Left lobe of liver (tissue), 1 donor: ENCODE results near the gene KRTAP4-16. TPM values are rescaled to one million over a fixed set of nuclear protein-coding genes. Genes with fewer than 3 reads are reported as not detected.

Source experiments
- total RNA-seq: library from RNA; stranded (reverse); gene quantifications from one replicate; pipeline ENCODE4 v1.2.1, GENCODE V29; 2021
- donor health status: DM: no; HTN: yes; CAD: no.

The KRTAP4-16 gene
- total RNA-seq, 1 donor from 2014 or later = not detected

Other genes starting within 250 kb of the KRTAP4-16 start
- not detected for gene KRT12, start 235.0 kb downstream of the KRTAP4-16 start, total RNA-seq
- 0.40 TPM for gene KRT20, start 217.0 kb downstream of the KRTAP4-16 start, total RNA-seq
- 0.13 TPM for gene KRT23, start 164.6 kb downstream of the KRTAP4-16 start, total RNA-seq
- gene KRT39, start 135.3 kb downstream of the KRTAP4-16 start, total RNA-seq = not detected
- gene KRT40, start 117.9 kb downstream of the KRTAP4-16 start, total RNA-seq = not detected
- gene KRTAP3-3, start 108.0 kb downstream of the KRTAP4-16 start, total RNA-seq = not detected
- not detected for gene KRTAP3-2, start 102.3 kb downstream of the KRTAP4-16 start, total RNA-seq
- not detected for gene KRTAP3-1, start 93.1 kb downstream of the KRTAP4-16 start, total RNA-seq
- not detected for gene KRTAP1-5, start 75.0 kb downstream of the KRTAP4-16 start, total RNA-seq
- not detected for gene KRTAP1-4, start 72.0 kb downstream of the KRTAP4-16 start, total RNA-seq
- gene KRTAP1-3, start 67.3 kb downstream of the KRTAP4-16 start, total RNA-seq = not detected
- gene KRTAP1-1, start 60.8 kb downstream of the KRTAP4-16 start, total RNA-seq = not detected
- gene KRTAP2-1, start 54.9 kb downstream of the KRTAP4-16 start, total RNA-seq = not detected
- gene KRTAP2-2, start 47.0 kb downstream of the KRTAP4-16 start, total RNA-seq = not detected
- gene KRTAP2-3, start 42.1 kb downstream of the KRTAP4-16 start, total RNA-seq = not detected
- gene KRTAP2-4, start 36.3 kb downstream of the KRTAP4-16 start, total RNA-seq = not detected
- not detected for gene KRTAP4-7, start 18.1 kb downstream of the KRTAP4-16 start, total RNA-seq
- gene KRTAP4-8, start 4.1 kb downstream of the KRTAP4-16 start, total RNA-seq = not detected
- gene KRTAP4-9, start 3.2 kb upstream of the KRTAP4-16 start, total RNA-seq = not detected
- gene KRTAP4-11, start 16.2 kb upstream of the KRTAP4-16 start, total RNA-seq = not detected
- gene KRTAP4-12, start 22.0 kb upstream of the KRTAP4-16 start, total RNA-seq = not detected
- not detected for gene KRTAP4-6, start 38.3 kb upstream of the KRTAP4-16 start, total RNA-seq
- gene KRTAP4-5, start 47.6 kb upstream of the KRTAP4-16 start, total RNA-seq = not detected
- gene KRTAP4-4, start 58.5 kb upstream of the KRTAP4-16 start, total RNA-seq = not detected
- gene KRTAP4-3, start 66.0 kb upstream of the KRTAP4-16 start, total RNA-seq = not detected
- not detected for gene KRTAP4-2, start 76.0 kb upstream of the KRTAP4-16 start, total RNA-seq
- gene KRTAP4-1, start 82.7 kb upstream of the KRTAP4-16 start, total RNA-seq = not detected
- gene KRTAP9-1, start 87.7 kb upstream of the KRTAP4-16 start, total RNA-seq = not detected
- gene KRTAP9-2, start 124.4 kb upstream of the KRTAP4-16 start, total RNA-seq = not detected
- not detected for gene KRTAP9-3, start 130.2 kb upstream of the KRTAP4-16 start, total RNA-seq
- gene KRTAP9-8, start 135.8 kb upstream of the KRTAP4-16 start, total RNA-seq = not detected
- not detected for gene KRTAP9-4, start 147.5 kb upstream of the KRTAP4-16 start, total RNA-seq
- not detected for gene KRTAP9-9, start 153.2 kb upstream of the KRTAP4-16 start, total RNA-seq
- not detected for gene KRTAP9-6, start 163.2 kb upstream of the KRTAP4-16 start, total RNA-seq
- gene KRTAP9-7, start 173.5 kb upstream of the KRTAP4-16 start, total RNA-seq = not detected
- not detected for gene KRTAP29-1, start 200.6 kb upstream of the KRTAP4-16 start, total RNA-seq
- not detected for gene KRTAP16-1, start 207.1 kb upstream of the KRTAP4-16 start, total RNA-seq
- gene KRTAP17-1, start 213.5 kb upstream of the KRTAP4-16 start, total RNA-seq = not detected
- not detected for gene KRT33A, start 248.6 kb upstream of the KRTAP4-16 start, total RNA-seq